Psoas muscle (tissue), 8 donors: ENCODE measurements around the gene SCG3. TPM values are rescaled to one million over a fixed set of nuclear protein-coding genes. Genes with fewer than 3 reads are reported as not detected.
A peak's percentile ranks its signal among the peaks of the same experiment; 100 is the strongest.

Experiments
- ATAC-seq, 4 donors: fragments of 200-7000 bp; cut with Tn5 transposase; one replicate each; pipeline ENCODE4 v1.9.1; 2020; ENCODE audit warnings: moderate library complexity in 3 of 4, mild to moderate bottlenecking in 2 of 4
- DNase-seq, 2 donors: peaks; one replicate each; pipeline ENCODE4 v3.0.0-alpha.2; 2020
- H3K27ac ChIP-seq: fragments of 200-600 bp; one replicate; pipeline ENCODE4 v1.8.0; 2022
- H3K27me3 ChIP-seq, 3 donors: fragments of 200-600 bp in 1 of 3; one replicate each; pipeline versions ENCODE4 v1.6.1 to v1.8.0; 2013 to 2022; ENCODE audit warnings: low read length in 2 of 3, mild to moderate bottlenecking in 2 of 3, moderate library complexity in 1 of 3; ENCODE audit not compliant: insufficient read depth in 3 of 3
- H3K36me3 ChIP-seq, 2 donors: fragments of 200-600 bp in 1 of 2; one replicate each; pipeline versions ENCODE4 v1.6.1 to v1.8.0; 2013 to 2022; ENCODE audit warnings: low read depth in 1 of 2, mild to moderate bottlenecking in 1 of 2, moderate library complexity in 1 of 2; ENCODE audit not compliant: insufficient read depth in 1 of 2
- H3K4me1 ChIP-seq: fragments of 200-600 bp; one replicate; pipeline ENCODE4 v1.8.0; 2022
- H3K4me3 ChIP-seq: fragments of 200-600 bp; one replicate; pipeline ENCODE4 v1.8.0; 2022; ENCODE audit warnings: mild to moderate bottlenecking
- H3K9me3 ChIP-seq: fragments of 200-600 bp; one replicate; pipeline ENCODE4 v1.8.0; 2022
- WGBS, 3 donors: extraction: QIAGEN DNeasy Blood & Tissue Kit; methylation state at CpG; one replicate each; pipeline versions ENCODE4 v1.1.6 to v1.1.7; 2013; 5-methylcytosine and 5-hydroxymethylcytosine counted together
- intact Hi-C, 2 donors: fragments of 100-400 bp; cut with DNase I; formaldehyde crosslinking; loops; one replicate each; pipeline versions ENCODE4 v1.11.0 to v1.14.2; 2022
- long read RNA-seq, 2 donors: library from polyadenylated mRNA; unstranded; transcript quantifications; one replicate each; pipeline ENCODE4 v2.0.0, GENCODE V29; 2021
- polyA plus RNA-seq, 3 donors: library from polyadenylated mRNA; stranded (reverse); fragments of 200-250 nt; gene quantifications; one replicate each; pipeline ENCODE4 v1.2.3, GENCODE V29; 2013
- total RNA-seq, 4 donors: library from RNA; stranded (reverse); fragmentation: NEBNext Ultra II Directional in 2 of 4; extraction: Animal tissue kit (Norgen Biotek cat#: 25700) in 2 of 4; gene quantifications; one replicate each; pipeline versions ENCODE4 v1.2.1 to v1.2.4, GENCODE V29; 2021 to 2023
- TF ChIP-seq, protein P1 (sequence below): fragments of 200-600 bp; IDR thresholded peaks from one replicate; pipeline ENCODE4 v1.8.0; 2022; ENCODE audit warnings: antibody characterized with exemption
- donor health status: healthy with polysubstance abuse.
- donor health status: DM: no; HTN: no; CAD: no; lungs with moderate emphysema.
- donor health status: Bipolar disorder and iron deficiency.
- donor health status: healthy.
- donor health status: DM: yes; HTN: yes; CAD: no.
- donor health status: DM: no; HTN: no; CAD: no.
- donor health status: DM: no; HTN: no; CAD: no.
- donor health status: DM: yes; HTN: yes; CAD: no.

The SCG3 gene
- not detected for total RNA-seq
- polyA plus RNA-seq: under 1 TPM; 0.04 to 0.07 (median 0.06) TPM
- long read RNA-seq, donor 1: 0 reads
- long read RNA-seq, donor 2: 0 reads

- no peaks in the 10 kb centered on the region for H3K36me3 ChIP-seq
- WGBS, 3 donors: 2 to 3% (median 2%) methylated on average over 35 to 38 of the region's 38 CpGs
- H3K9me3 ChIP-seq: no peaks in the 10 kb centered on the region
- ATAC-seq: peak; percentile 51 to 68 (median 58)
- H3K27ac ChIP-seq: no peak within 1 kb of the TSS
- intact Hi-C loops: no loop called here
- TF ChIP-seq, protein P1, sequence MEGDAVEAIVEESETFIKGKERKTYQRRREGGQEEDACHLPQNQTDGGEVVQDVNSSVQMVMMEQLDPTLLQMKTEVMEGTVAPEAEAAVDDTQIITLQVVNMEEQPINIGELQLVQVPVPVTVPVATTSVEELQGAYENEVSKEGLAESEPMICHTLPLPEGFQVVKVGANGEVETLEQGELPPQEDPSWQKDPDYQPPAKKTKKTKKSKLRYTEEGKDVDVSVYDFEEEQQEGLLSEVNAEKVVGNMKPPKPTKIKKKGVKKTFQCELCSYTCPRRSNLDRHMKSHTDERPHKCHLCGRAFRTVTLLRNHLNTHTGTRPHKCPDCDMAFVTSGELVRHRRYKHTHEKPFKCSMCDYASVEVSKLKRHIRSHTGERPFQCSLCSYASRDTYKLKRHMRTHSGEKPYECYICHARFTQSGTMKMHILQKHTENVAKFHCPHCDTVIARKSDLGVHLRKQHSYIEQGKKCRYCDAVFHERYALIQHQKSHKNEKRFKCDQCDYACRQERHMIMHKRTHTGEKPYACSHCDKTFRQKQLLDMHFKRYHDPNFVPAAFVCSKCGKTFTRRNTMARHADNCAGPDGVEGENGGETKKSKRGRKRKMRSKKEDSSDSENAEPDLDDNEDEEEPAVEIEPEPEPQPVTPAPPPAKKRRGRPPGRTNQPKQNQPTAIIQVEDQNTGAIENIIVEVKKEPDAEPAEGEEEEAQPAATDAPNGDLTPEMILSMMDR: no peak
- no peaks in the 10 kb centered on the region for H3K4me1 ChIP-seq
- H3K27me3 ChIP-seq: peaks cover 0 to 25% (median 5%) of the 10 kb centered on the region in 3 donors
- no peak within 1 kb of the TSS for H3K4me3 ChIP-seq
- peak; percentile 70 to 80 for DNase-seq
Observed at GRCh38 chr15:51681303-51681963, at the start of gene SCG3. Gene SCG3 (plus strand): TSS chr15:51681503. CDS start chr15:51681756, 253 bp downstream.

GRCh38 chr15:51634591-51635198 lies 46.6 kb upstream of the SCG3 start:
- H3K36me3 ChIP-seq: no peaks in the 10 kb centered on the region
- no peaks in the 10 kb centered on the region for H3K9me3 ChIP-seq
- WGBS, 3 donors: 59 to 71% (median 64%) methylated on average over 3 of the region's 3 CpGs
- DNase-seq (no peak), ATAC-seq (no peak)
- no peaks in the 10 kb centered on the region for H3K4me1 ChIP-seq
- TF ChIP-seq, protein P1: no peak
- H3K4me3 ChIP-seq: no peak overlapping the region
- H3K27me3 ChIP-seq: no peaks in the 10 kb centered on the region
- intact Hi-C loops: no loop called here
- no peak overlapping the region for H3K27ac ChIP-seq

DNA sequence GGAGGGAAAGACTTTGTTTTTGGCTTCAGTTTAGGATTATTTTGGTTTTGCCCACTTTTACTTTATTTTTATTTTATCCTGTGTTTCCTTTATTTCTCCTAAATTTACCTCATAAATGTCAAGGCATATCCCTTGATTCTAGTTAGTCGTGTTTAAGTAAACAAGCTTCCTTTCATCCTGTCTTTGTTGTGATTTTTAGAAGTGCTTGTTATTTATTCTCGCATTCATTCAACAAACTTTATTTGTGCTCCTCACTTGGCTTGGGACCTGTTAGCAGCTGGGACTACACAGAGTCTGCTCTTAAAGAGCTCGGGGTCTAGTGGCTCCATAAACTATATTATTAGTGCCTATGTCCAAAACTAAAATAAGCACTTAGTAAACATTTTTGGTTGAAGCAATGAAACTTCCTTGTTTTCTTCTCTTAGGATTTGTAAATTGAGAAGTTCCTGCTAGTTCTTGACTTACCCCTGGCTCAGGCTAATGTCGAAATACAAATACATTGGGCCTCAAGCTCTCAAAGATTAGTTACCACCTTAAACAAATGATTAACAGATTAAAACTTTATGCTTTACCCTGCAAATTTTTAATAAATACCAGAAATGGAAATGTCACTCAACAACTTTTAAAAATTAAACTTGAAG lies 39.7 kb upstream of the SCG3 start:
- Histone ChIP-seq H3K4me3 (no peak overlapping the region), H3K9me3 (no peaks in the 10 kb centered on the region), H3K4me1 (no peaks in the 10 kb centered on the region), H3K27me3 (no peaks in the 10 kb centered on the region), H3K36me3 (no peaks in the 10 kb centered on the region), H3K27ac (no peak overlapping the region)
- no peak for DNase-seq
- WGBS, 3 donors: 63 to 69% (median 64%) methylated on average over 4 of the region's 4 CpGs
- intact Hi-C loops: no loop called here
- TF ChIP-seq, protein P1: no peak
- no peak for ATAC-seq

GRCh38 chr15:51642696-51643095 lies 38.6 kb upstream of the SCG3 start:
- Histone ChIP-seq H3K4me1 (no peaks in the 10 kb centered on the region), H3K27ac (no peak overlapping the region), H3K4me3 (no peak overlapping the region), H3K27me3 (no peaks in the 10 kb centered on the region), H3K9me3 (no peaks in the 10 kb centered on the region), H3K36me3 (no peaks in the 10 kb centered on the region)
- intact Hi-C loops: no loop called here
- TF ChIP-seq, protein P1: no peak
- WGBS, 3 donors: 38 to 57% (median 53%) methylated on average over 1 of the region's 1 CpG
- no peak for ATAC-seq
- no peak for DNase-seq
